Measurements from ENCODE around the gene AFF1. TPM values are rescaled to one million over a fixed set of nuclear protein-coding genes. Genes with fewer than 3 reads are reported as not detected.

AFF1 gene
- total and polyA plus RNA-seq, 4 donors: 7.2 to 42.8 (median 21.5) TPM

DNA sequence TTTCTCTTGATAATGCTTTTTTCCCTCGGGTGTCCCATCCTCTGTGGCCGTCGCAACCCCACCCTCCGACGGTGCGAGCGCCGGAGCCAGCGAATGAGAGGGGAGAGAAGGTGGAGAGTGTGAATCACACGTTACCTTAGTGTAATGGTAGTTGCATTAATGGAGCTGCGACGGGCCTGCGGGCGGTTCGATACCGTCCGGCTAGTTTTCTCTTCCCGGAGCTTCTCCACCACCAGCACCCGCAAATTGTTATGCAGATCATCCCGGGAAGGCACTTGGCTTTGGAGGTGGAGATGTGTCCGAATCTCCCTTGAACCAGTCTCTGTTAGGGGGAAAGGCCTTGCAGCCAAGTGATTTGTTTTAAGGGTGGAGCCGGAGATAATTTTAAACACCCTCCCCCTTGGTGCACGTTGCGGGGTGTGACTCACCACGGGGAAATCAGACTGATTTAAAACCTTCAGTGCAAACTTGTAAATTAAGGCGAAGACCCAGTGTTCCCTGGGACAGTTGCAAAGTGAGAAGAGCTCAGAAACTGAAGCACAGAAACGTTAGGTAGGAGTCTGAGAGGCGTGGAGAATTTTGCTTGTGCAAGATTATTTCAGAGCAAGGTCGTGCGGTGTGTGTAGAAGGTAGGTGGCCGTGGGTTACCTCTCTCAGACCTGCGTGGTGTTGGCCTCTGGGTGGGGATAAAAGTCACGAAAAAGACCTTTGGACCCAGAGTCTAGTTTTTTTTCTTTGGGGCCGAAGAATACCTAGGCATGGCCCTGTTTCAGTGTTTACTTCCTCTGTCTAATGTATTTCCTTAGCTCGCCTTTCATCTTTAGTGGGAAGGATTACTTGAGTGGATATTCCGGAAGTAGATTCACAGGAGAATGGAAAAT, 1.3 kb downstream of the AFF1 start (continued):
- TF ChIP-seq, protein P1, sequence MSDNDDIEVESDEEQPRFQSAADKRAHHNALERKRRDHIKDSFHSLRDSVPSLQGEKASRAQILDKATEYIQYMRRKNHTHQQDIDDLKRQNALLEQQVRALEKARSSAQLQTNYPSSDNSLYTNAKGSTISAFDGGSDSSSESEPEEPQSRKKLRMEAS (IDR thresholded peaks at IDR 0.05): peak; percentile 38
- TF ChIP-seq FOXA1 (IDR thresholded peaks at IDR 0.05) (no peak), RXRA (IDR thresholded peaks at IDR 0.05) (peak; percentile 80 to 88), YY1 (IDR thresholded peaks at IDR 0.05) (peak; percentile 79), HNF4G (IDR thresholded peaks at IDR 0.05) (peak; percentile 90), SP1 (IDR thresholded peaks at IDR 0.05) (peak; percentile 78)

- H3K36me3 ChIP-seq (ENCODE audit: control insufficient read depth in 4 of 4, insufficient read depth in 3 of 4, low read depth in 1 of 4, low read length in 3 of 4): no peaks in the 10 kb centered on the region
- TF ChIP-seq, protein P1 (IDR thresholded peaks at IDR 0.05): no peak
- TF ChIP-seq HNF4A (conservative IDR thresholded peaks at IDR 0.05) (peak in 1 of 2 donors; percentile 19), TAF1 (conservative IDR thresholded peaks at IDR 0.05) (no peak)
- TF ChIP-seq, protein P2, sequence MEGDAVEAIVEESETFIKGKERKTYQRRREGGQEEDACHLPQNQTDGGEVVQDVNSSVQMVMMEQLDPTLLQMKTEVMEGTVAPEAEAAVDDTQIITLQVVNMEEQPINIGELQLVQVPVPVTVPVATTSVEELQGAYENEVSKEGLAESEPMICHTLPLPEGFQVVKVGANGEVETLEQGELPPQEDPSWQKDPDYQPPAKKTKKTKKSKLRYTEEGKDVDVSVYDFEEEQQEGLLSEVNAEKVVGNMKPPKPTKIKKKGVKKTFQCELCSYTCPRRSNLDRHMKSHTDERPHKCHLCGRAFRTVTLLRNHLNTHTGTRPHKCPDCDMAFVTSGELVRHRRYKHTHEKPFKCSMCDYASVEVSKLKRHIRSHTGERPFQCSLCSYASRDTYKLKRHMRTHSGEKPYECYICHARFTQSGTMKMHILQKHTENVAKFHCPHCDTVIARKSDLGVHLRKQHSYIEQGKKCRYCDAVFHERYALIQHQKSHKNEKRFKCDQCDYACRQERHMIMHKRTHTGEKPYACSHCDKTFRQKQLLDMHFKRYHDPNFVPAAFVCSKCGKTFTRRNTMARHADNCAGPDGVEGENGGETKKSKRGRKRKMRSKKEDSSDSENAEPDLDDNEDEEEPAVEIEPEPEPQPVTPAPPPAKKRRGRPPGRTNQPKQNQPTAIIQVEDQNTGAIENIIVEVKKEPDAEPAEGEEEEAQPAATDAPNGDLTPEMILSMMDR (IDR thresholded peaks at IDR 0.05; ENCODE audit: low read depth, low read length, missing input control): no peak
- H3K27ac ChIP-seq (ENCODE audit: low read depth in 1 of 2, low read length in 2 of 2): peak overlapping the region; percentile 21 to 74
- WGBS: 76% methylated on average over 4 of the region's 4 CpGs
- no peaks in the 10 kb centered on the region for H3K9me3 ChIP-seq (ENCODE audit: control insufficient read depth in 4 of 4, low read length in 3 of 4)
- DNase-seq (ENCODE audit: low spot score): no peak
- peaks cover 9 to 45% (median 33%) of the 10 kb centered on the region in 4 donors for H3K4me1 ChIP-seq (ENCODE audit: control insufficient read depth in 4 of 4, insufficient read depth in 4 of 4, low read length in 3 of 4)
- peak overlapping the region in 1 of 2 donors; percentile 52 for H3K9ac ChIP-seq (ENCODE audit: low read depth in 1 of 2, low read length in 2 of 2)
- H3K4me3 ChIP-seq (ENCODE audit: low read depth in 1 of 3, low read length in 3 of 3): no peak overlapping the region
- H3K27me3 ChIP-seq (ENCODE audit: control insufficient read depth in 4 of 4, insufficient read depth in 4 of 4, low read length in 3 of 4): no peaks in the 10 kb centered on the region
These were observed 4.1 kb downstream of the AFF1 start for GRCh38 chr4:86938771-86939520.

DNA sequence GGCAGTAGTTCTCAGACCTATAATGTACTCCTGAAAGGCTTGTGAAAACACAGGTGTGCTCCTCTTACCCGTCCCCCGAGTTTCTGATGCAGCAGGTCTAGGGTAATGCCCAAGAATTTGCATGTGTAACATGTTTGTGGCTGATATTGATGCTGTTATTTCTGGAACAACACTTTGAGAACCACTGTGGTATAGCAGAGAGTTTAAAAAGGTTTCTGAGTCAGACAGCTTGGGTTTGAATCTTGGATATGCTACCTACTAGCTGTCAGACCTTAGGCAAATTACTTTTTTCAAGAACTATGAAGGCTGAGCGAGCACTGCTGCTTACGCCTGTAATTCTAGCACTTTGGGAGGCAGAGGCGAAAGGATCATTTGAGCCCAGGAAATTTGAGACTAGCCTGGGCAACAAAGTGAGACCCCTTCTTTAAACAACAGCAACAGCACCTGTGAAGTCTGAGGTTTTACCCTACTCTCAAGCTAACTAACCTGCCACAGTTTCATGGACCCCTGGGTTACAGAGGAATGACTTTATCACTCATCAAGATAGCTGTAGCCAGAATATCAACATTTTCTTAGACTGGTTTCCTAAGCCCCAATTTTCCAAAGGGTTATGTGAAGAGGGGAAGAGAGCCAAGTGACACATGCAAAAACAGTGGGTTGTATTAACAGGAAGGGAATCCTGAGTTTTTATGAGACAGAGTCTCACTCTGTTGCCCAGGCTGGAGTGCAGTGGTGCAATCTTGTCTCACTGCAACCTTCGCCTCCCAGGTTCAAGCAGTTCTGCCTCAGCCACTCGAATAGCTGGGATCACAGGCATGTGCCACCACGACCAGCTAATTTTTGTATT, 5.1 kb downstream of the AFF1 start:
- TF ChIP-seq HNF4A (conservative IDR thresholded peaks at IDR 0.05) (peak; percentile 23 to 43), RXRA (IDR thresholded peaks at IDR 0.05) (no peak), YY1 (IDR thresholded peaks at IDR 0.05) (no peak)
- Histone ChIP-seq H3K27me3 (ENCODE audit: control insufficient read depth in 4 of 4, insufficient read depth in 4 of 4, low read length in 3 of 4) (no peaks in the 10 kb centered on the region), H3K4me1 (ENCODE audit: control insufficient read depth in 4 of 4, insufficient read depth in 4 of 4, low read length in 3 of 4) (peaks cover 9 to 40% (median 31%) of the 10 kb centered on the region in 4 donors), H3K27ac (ENCODE audit: low read depth in 1 of 2, low read length in 2 of 2) (peak overlapping the region; percentile 21 to 74), H3K9ac (ENCODE audit: low read depth in 1 of 2, low read length in 2 of 2) (peak overlapping the region; percentile 24 to 52), H3K9me3 (ENCODE audit: control insufficient read depth in 4 of 4, low read length in 3 of 4) (no peaks in the 10 kb centered on the region), H3K4me3 (ENCODE audit: low read depth in 1 of 3, low read length in 3 of 3) (no peak overlapping the region), H3K36me3 (ENCODE audit: control insufficient read depth in 4 of 4, insufficient read depth in 3 of 4, low read depth in 1 of 4, low read length in 3 of 4) (no peaks in the 10 kb centered on the region)
- WGBS: 59% methylated on average over 8 of the region's 8 CpGs
- DNase-seq (ENCODE audit: low spot score): no peak

Measured in liver (tissue), 9 donors.